Left kidney (tissue), 2 donors: ENCODE results near the gene EXOC2. TPM values are rescaled to one million over a fixed set of nuclear protein-coding genes. Genes with fewer than 3 reads are reported as not detected.
"Not testable (repeated sequence)": the region's sequence is repeated elsewhere in the genome, so short reads cannot be mapped to it uniquely, and the experiment has no call there.

Experiments
- DNase-seq: peaks from one replicate; pipeline ENCODE4 v3.0.0-alpha.2; 2013
- polyA plus RNA-seq: library from polyadenylated mRNA; unstranded; fragments of 120-200 nt; gene quantifications from one replicate; pipeline ENCODE4 v1.2.1, GENCODE V29; 2013; ENCODE audit not compliant: insufficient read length

The EXOC2 gene
- polyA plus RNA-seq, 1 donor, result 24.5 TPM

DNA sequence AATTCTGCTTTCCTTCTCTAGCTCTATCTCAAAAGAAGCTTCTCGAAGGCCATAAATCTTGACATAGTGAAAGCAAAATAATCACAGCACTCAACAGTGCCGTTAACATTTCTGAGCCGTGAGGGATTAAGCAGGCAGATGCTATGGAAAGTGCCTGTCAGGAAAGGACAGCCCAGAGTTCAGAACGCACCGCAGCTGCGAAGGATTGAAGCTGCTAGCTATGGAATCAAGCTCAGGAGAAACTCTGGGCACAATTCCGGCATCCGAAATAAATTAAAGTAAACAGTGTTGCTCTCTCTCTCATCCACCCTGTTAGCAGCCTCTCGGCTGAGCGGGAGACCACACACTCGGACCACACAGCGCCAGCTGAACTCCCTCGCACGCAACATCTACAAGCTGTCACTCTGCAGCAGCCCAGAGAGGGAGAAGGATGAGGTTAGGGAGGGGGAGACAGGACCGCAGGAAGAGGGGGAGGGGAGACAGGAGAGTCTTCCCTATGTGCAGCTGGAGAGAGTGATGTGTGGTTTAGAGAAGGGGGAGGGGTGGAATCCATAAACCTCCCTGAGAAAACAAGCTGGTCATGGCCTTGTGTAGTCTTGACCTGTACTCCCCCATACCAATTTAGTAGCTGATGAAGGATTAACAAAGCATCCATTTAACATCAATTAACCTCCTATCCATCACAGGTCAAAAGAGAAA lies 9.0 kb downstream of the EXOC2 start:
- peak; percentile 80 for DNase-seq

DNA sequence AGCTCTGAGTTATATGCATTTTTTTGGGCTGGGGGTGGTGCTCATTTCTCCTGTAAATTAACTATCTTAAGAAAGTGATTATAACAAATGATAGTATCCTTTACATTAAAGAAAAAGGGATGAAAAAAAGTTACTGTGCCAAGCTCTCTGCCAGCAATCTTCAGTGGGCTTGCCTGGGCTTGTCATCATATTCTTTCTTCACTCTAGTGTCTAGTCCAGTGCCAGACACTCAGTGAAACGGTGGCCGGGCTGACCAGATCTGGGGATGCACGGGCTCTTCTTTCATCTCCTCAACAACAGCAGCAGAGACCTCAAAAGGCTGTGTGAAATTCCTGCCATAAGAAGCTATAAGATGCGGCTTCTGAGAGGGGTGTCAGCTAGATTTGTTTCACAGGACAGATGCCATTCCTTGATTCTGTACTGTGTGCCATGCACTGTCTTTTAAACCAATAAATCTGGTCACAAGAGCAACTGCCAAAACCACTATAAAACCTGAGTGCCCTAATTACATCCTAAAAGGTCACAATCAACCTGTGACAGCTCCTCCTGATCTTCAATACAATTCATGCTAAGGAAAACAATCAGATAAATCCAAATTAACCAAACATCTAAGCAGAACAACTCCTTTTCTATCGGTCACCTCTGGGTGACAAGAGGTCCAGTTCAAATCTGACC lies 12.1 kb downstream of the EXOC2 start:
- no peak for DNase-seq

DNA sequence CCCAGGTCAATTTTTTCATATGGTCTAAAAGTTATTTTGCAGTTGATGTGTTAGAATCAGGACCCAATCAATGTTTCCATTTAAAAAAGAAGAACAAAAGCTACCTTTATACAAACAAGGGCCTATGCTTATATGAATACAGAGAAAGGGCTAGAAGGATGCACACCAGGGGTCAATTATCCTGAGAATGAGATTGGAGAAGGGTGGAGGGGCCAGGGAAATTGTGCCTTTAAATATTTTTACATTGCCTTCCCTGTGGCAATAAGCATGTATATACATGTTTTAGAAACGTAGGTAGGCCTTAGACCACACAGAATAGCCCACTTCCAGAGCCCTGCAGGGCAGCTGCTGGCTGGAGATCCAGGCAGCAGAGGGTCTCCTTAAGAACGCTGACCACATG lies 12.7 kb downstream of the EXOC2 start:
- DNase-seq, result no peak

DNA sequence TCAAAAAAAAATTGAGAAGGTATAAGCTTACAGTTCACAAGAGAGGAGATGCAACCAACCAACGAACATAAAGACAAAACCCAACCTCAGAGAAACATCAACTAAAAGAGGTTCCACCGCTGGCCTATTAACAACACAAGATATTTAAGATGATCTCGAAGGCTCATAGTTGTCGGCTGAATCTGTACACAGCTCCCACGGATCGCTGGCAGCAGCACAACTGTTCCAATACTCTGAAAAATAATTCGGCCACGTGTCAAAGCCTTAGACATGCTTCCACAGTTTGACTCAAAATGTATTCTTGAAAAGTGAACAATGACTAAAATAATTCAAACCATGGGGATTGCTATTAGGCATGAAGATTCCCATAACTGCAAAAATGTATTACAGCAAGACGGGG lies 13.7 kb downstream of the EXOC2 start:
- no peak for DNase-seq

DNA sequence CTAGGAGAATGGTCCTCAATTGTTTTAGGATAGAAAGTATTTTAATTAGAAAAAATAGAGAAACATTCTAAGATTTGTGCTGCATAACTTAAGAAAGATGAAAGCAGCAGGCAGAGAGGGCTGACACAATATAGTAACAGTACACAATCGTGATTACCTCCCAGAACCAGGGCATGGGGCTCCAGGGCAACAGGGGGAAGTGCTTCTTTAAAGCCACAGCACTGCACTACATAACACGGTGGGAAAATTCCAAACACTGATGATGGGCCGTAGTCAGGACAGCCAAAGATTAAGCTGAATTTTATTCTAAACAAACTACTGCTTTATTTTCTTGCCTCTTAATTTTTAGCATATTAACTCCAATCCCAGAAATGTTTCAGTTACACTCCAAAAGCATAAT lies 14.4 kb downstream of the EXOC2 start:
- DNase-seq, result no peak

DNA sequence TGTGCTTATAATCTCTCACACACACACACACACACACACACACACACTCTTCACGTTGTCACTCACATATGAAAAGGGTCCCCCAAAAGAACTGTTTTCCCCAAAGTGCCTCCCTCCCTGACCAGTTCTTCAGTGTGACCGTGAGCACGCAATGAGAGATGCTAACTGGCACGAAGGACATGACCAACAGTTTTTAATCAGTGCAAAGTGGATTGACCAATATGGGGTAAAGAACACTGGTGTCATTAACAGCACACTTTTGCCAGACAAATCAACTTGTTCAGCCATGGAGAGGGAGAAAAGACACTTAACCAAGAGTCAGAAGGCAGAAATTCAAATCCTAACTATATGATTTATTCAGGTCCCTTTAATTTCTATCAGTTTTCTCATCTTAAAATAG lies 15.0 kb downstream of the EXOC2 start:
- no peak for DNase-seq

DNA sequence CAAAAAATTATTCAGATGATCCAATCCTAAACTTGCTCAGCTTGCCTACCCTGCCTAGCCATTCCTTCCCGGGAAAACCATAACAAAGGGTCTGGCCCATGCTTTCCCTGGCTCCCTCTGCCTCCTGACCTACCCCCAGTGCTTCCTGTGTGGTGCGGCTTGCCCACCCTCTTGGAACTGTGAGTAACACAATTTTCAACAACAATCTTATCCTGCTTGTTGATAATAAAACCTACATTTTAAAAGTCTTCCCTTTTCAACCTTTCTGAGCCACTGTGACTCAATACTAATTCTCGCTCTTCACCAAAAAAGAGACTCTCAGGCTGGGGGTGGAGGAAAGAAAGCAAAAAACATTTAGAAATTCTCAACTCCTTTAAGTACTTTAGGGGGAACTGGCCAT lies 18.0 kb downstream of the EXOC2 start:
- no peak for DNase-seq

DNA sequence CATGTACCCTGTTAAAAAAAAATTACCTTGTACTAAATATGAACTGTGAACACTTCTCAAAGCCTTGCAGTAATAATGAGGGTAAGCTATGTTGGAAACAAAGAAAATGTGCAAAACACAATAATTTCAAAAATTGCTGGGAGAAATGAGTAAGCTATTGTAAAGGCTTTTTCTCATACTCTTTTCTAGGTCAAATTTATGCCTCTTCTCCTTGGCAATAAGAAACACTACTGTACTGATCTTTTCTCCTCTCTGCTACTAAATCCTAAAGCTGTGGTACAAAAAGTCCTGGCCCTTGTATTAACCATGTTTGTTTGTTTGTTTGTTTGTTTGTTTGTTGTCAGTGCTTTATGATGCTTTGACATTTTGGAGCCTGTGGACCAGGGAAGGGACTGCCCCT lies 18.5 kb downstream of the EXOC2 start:
- no peak for DNase-seq

DNA sequence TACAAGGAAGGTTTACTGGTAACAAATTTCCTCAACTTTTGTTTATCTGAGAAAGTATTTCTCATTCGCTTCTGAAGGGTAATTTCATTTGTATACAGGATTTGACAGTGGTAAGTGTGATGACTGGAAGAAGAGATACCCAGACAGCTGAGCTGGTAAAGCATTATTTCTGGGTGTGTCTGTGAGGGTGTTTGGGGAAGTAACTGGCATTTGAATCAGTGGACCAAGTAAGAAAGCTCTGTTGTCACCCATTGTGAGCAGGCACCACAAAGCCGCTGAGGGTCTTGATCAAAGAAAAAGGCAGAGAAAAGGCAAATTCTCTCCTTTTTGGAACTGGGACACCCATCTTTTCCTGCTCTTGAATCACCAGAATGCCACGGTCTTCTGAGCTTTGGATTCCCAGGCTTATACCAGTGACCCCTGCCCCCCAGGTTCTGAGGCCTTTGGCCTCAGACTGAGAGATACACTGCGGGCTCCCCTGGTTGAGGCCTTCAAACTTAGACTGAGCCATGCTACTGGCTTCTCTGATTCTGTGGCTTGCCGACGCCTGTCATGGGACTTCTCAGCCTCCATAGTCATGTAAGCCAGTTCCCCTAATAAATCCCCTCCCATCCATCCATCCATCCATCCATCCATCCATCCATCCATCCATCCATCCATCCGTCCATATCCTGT lies 25.5 kb downstream of the EXOC2 start:
- no peak for DNase-seq

DNA sequence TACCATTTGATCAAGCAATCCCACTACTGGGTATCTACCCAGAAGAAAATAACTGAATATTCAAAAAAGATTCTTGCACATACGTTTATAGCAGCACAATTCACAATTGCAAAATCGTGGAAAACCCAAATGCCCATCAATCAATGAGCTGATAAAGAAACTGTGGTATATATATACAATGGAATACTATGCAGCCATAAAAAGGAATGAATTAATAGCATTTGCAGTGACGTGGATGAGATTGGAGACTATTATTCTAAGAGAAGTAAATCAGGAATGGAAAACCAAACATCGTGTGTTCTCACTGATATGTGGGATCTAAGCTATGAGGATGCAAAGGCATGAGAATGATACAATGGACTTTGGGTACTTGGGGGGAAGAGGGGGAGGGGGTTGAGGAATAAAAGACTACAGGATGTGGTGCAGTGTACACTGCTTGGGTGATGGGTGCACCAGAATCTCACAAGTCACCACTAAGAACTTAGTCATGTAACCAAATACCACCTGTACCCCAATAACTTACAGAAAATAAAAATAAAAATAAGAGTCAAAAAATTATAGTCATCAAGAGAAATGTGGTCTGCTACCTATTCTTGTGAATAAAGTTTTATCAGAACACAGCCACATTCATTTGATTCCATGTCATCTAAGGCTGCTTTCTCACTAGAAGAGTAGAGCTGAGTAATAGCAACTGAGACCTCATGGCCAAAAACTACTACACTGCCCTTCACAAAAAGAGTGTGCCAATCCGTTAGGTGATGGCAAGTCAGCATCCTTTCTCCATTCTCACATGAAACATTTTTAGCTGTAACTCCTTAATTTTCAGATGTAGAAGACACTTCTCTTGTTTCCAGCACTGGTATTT lies 27.3 kb downstream of the EXOC2 start:
- DNase-seq, result no peak

DNA sequence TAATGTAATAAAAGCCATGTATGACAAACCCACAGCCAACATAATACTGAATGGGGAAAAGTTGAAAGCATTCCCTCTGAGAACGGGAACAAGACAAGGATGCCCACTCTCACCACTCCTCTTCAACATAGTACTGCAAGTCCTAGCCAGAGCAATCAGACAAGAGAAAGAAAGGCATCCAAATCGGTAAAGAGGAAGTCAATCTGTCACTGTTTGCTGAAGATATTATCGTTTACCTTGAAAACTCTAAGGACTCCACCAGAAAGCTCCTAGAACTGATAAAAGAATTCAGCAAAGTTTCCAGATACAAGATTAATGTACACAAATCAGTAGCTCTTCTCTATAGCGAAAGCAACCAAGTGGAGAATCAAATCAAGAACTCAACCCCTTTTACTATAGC lies 29.2 kb downstream of the EXOC2 start:
- DNase-seq, result not testable (repeated sequence)

DNA sequence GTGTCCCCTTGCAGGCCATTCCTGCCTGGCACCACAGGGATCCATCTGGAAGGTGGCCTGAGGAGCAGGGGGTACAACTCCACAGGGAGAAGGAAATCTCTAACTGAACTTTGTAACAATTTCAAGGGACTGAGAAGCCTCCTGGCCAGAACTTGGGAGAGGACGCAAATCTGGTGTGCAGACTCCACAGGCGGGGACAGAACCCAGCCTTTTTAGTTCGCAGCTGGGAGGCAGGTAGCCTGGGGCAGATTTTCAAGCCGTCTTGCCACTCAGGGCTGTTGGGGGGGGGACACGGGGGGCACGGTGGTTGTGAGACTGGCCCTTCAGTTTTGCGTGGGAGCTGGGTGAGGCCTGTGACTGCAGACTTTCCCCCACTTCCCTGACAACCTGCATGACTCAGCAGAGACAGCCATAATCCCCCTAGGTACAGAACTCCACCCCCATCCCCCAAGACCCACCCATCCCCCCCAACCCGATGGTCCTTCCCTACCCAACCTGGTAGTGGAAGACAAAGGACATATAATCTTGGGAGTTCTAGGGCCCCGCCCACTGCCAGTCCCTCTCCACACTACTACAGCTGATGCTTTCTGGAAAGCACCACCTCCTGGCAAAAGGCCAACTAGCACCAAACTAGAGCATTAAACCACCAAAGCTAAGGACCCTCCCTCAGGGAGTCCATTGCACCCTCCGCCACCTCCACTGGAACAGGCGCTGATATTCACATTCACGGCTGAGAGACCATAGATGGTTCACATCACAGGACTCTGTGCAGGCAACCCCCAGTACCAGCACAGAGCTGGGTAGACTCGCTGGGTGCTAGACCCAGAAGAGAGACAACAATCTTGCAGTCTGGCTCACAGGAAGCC lies 33.0 kb downstream of the EXOC2 start:
- no peak for DNase-seq

DNA sequence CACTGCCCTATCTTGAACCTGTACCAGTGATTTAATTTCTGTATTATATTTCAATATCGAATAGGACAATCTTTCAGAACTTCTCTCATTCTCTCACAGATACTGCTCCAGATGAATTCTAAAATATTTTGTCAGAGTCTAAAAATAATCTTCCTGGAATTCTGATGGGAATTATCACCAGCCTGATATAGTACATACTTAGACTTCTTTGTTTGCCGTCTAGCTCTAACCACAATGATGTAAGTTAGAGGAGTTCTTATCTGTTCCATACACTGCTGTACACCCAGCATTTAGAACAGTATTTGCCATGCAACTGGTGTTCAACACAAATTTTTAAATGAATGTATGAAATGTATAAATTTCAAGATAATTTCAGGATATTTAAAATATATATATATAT lies 34.7 kb downstream of the EXOC2 start:
- DNase-seq, result no peak

DNA sequence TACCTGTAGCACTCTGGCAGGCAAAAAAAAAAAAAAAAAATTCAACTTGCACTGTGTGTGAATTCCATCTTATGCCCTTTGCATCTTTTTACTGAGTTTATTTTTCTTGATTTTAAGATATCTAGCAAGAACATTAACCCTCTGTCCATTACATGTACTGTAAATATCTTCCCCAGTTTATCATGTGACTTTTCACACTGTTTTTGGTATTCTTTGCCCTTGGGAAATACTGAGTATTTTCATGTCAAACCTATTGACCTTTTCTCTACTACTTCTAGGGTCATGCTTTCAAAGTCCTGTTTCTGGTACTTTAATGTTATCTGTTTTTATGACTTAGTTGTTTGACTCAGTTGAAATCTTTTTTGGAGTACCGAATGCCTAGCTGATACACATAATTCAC lies 35.2 kb downstream of the EXOC2 start:
- DNase-seq, result no peak

DNA sequence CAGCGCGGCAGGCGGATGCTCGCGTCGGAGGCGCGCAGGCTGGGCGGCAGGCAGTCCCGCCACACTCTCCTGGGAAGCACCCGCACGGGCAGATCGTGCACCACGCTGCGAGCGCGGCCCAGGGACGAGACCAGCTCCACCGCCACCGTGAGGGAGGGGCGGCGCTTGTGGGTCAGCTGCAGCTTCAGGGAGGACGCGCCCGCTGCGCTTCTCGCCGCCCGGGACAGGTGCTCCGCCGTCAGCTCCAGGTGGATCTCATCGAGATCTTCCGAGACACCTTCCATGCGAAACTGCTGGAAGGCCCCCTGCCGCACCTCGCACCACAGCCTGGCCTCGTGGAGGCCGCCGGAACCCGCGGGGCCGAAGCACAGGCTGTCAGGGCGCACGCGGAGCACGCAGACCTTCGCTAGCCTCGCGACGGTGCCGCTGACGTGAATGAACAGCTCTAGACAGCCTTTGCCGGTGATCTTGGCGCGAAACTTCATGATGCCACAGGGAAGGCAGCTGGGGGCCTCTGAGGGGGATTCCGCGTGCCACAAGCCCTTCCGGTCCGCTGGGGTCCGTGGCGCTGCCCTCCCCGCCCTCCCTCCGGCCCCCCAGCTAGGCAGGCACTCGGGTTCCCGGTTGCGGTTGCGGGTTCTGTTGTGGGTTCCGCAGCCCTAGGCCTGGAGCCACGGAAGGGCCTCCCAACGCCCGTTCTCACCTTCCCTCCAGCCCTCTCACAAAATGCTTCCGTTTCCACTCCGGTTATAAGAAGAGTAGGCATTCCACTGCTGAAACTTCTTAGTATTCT lies 36.3 kb downstream of the EXOC2 start, which contains the start of gene HUS1B:
TSS of gene HUS1B (minus strand) at position 641 of the 793 bp plus-strand sequence. CDS start at position 485, 156 bp downstream.
- DNase-seq, result no peak

DNA sequence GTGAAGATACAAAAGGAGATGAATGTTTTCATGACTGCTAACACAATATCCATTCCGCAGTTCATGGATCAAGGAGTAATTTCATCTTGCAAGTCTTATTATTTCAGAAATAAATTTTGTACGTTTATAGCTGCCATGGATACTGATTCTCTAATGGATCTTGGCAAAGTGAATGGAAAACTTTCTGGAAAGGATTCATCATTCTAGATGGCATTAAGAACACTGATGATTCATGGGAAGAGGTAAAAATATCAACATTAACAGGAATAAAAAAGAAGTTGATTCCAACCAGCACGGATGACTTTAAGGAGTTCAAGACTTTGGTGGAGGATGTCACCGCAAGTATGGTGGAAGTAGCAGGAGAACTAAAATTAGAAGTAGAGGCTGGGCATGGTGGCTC lies 38.8 kb downstream of the EXOC2 start:
- no peak for DNase-seq

DNA sequence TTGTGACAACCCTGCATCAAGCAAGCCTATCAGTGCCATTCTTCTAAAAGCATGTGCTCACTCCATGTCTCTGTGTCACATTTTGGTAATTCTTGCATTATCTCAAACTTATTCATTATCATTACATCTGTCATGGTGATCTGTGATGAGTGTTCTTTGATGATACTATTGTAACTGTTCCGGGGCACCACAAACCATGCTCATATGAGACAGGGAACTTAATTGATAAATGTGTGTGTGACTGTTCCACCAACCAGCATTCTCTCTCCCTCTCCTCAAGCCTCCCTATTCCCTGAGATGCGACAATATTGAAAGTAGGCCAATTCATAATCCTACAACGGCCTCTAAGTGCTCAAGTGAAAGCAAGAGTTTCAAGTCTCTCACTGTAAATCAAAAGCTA lies 40.1 kb downstream of the EXOC2 start:
- DNase-seq, result no peak

DNA sequence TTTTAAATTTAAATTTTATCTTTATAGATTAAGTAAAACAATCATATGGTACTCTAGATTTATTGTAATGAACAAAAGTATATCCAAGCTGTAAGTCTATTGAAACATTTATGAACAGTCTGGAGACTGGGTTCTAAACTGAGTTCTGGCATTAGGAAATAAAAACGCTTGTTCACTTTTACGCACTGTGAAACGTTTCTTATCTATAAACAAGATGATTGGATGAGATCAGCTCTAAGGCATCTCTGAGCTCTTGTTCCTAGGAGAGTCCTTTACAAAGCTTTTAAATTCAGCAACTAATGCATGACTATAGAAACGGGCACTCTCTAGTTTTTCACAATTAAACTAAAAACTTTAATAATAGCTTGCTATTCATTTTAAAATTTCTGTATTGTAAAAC lies 42.8 kb downstream of the EXOC2 start:
- DNase-seq, result no peak

DNA sequence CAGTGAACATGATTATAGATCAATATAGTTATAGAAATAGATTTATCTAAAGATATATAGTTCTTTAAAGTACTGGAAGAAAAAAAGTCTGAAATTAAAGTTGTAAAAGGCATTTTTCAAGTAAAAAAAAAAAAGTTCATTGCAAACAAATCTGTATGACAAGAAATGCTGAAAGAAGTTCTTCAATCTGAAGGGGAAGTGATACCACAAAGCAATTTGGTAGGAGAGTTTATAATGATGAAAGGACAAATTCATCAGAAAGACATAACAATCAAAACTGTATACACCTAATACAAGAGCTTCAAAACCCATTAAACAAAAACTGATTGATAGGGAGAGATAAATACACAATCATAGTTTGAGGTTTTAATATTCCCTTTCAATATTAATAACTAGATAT lies 50.1 kb downstream of the EXOC2 start:
- DNase-seq, result no peak

DNA sequence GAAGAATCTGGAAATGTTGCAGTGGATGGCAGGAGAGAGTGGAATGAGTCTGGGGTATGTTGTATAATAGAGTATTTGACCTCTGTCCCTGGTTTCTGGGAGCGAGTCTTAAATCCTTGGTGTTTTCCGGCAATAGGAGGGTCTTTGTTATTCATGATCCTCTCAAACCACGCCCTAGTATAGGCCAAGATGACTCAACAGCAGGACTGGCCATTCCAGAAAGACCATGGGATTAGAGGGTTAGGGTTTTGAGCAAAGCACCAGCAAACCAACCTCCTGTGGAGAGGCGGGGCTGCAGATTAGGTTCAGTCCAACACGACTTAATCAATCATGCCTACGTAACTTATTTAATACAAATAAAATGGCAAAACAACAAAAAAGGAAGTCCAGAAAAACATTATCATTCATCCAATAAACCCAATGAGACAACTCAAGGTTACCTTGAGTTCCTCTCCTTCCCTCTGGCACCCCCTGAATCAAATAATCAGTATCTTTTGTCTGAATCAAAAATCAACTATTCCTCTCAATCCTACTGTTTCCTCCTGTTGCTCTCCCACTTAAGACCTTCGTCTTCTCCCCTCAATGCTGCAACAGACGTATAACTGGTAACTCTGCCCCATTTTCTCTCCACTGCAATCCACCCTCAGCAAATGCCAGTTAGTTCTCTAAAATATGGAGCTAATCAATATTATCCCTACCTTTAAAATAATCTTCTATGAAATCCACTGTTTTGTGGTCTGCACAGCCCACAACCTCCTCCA lies 51.5 kb downstream of the EXOC2 start:
- no peak for DNase-seq
